H9 (cell line): ENCODE results near the gene NRG3. TPM values are rescaled to one million over a fixed set of nuclear protein-coding genes. Genes with fewer than 3 reads are reported as not detected.

ENCODE experiments used
- DNase-seq: peaks from one replicate; pipeline ENCODE4 v3.0.0-alpha.2; 2017
- H2AFZ ChIP-seq: one replicate; pipeline ENCODE4 v1.6.1; 2013; ENCODE audit warnings: mild to moderate bottlenecking, low read length, control low read depth, moderate library complexity
- H2AK5ac ChIP-seq: 2 replicates; pipeline ENCODE4 v1.6.1; 2013; ENCODE audit warnings: low read length, control low read depth, mixed read lengths; ENCODE audit not compliant: insufficient read length
- H2BK120ac ChIP-seq: one replicate; pipeline ENCODE4 v1.6.1; 2013; ENCODE audit warnings: low read depth, mild to moderate bottlenecking, low read length, control low read depth, inconsistent platforms; ENCODE audit not compliant: poor library complexity, severe bottlenecking
- H2BK12ac ChIP-seq: 2 replicates; pipeline ENCODE4 v1.6.1; 2013; ENCODE audit warnings: low read length, control low read depth, mixed read lengths, low read depth; ENCODE audit not compliant: insufficient read length
- H2BK15ac ChIP-seq: 2 replicates; pipeline ENCODE4 v1.6.1; 2013; ENCODE audit warnings: low read depth, low read length, control low read depth
- H2BK20ac ChIP-seq: one replicate; pipeline ENCODE4 v1.6.1; 2013; ENCODE audit warnings: low read depth, mild to moderate bottlenecking, low read length, control low read depth, inconsistent platforms; ENCODE audit not compliant: poor library complexity, severe bottlenecking
- H2BK5ac ChIP-seq: 2 replicates; pipeline ENCODE4 v1.6.1; 2013; ENCODE audit warnings: low read length, control low read depth, mixed read lengths; ENCODE audit not compliant: insufficient read length
- H3K14ac ChIP-seq: 2 replicates; pipeline ENCODE4 v1.6.1; 2013; ENCODE audit warnings: low read length, control low read depth; ENCODE audit not compliant: insufficient read depth
- H3K18ac ChIP-seq: 2 replicates; pipeline ENCODE4 v1.6.1; 2013; ENCODE audit warnings: low read depth, mild to moderate bottlenecking, mixed read lengths, low read length, control low read depth; ENCODE audit not compliant: insufficient read length
- H3K23ac ChIP-seq: 2 replicates; pipeline ENCODE4 v1.6.1; 2013; ENCODE audit warnings: low read length, control low read depth, mixed read lengths, low read depth; ENCODE audit not compliant: insufficient read length
- H3K23me2 ChIP-seq: 2 replicates; pipeline ENCODE4 v1.6.1; 2013; ENCODE audit warnings: low read depth, mild to moderate bottlenecking, mixed read lengths, low read length, control low read depth; ENCODE audit not compliant: insufficient read length, poor library complexity, severe bottlenecking
- H3K27ac ChIP-seq: 2 replicates; pipeline ENCODE4 v1.5.1; 2013; ENCODE audit warnings: low read length, control low read depth, mixed read lengths, low read depth; ENCODE audit not compliant: insufficient read length
- H3K27me3 ChIP-seq: 2 replicates; pipeline ENCODE4 v1.6.1; 2013; ENCODE audit warnings: low read length, control low read depth, inconsistent platforms; ENCODE audit not compliant: insufficient read depth
- H3K4ac ChIP-seq: 2 replicates; pipeline ENCODE4 v1.6.1; 2013; ENCODE audit warnings: low read depth, mild to moderate bottlenecking, control low read depth, inconsistent platforms, low read length, moderate library complexity
- H3K4me1 ChIP-seq: 2 replicates; pipeline ENCODE4 v1.6.1; 2013; ENCODE audit warnings: low read length, control low read depth, inconsistent platforms; ENCODE audit not compliant: insufficient read depth
- H3K4me2 ChIP-seq: 2 replicates; pipeline ENCODE4 v1.6.1; 2013; ENCODE audit warnings: low read length, control low read depth, mixed read lengths; ENCODE audit not compliant: insufficient read length, insufficient read depth
- H3K56ac ChIP-seq: 2 replicates; pipeline ENCODE4 v1.6.1; 2013; ENCODE audit warnings: low read depth, mild to moderate bottlenecking, mixed read lengths, low read length, control low read depth; ENCODE audit not compliant: insufficient read length
- H3K79me1 ChIP-seq: 2 replicates; pipeline ENCODE4 v1.6.1; 2013; ENCODE audit warnings: low read depth, mild to moderate bottlenecking, moderate library complexity, low read length, control low read depth, inconsistent platforms; ENCODE audit not compliant: insufficient read depth, poor library complexity, severe bottlenecking
- H3K79me2 ChIP-seq: 2 replicates; pipeline ENCODE4 v1.6.1; 2013; ENCODE audit warnings: low read length, control low read depth, inconsistent platforms; ENCODE audit not compliant: insufficient read depth
- H3K9ac ChIP-seq: 2 replicates; pipeline ENCODE4 v1.6.1; 2013; ENCODE audit warnings: low read length, control low read depth, mixed read lengths; ENCODE audit not compliant: insufficient read length; ENCODE audit errors: extremely low read depth
- H3K9me3 ChIP-seq: one replicate; pipeline ENCODE4 v1.6.1; 2013; ENCODE audit warnings: low read depth, low read length, inconsistent platforms; ENCODE audit not compliant: control insufficient read depth
- H3T11ph ChIP-seq: one replicate; pipeline ENCODE4 v1.6.1; 2013; ENCODE audit warnings: mild to moderate bottlenecking, low read length, control low read depth, inconsistent platforms
- H4K20me1 ChIP-seq: one replicate; pipeline ENCODE4 v1.6.1; 2013; ENCODE audit not compliant: control insufficient read depth, insufficient read length, insufficient read depth
- H4K5ac ChIP-seq: 2 replicates; pipeline ENCODE4 v1.6.1; 2013; ENCODE audit warnings: low read depth, mild to moderate bottlenecking, mixed read lengths, low read length, control low read depth; ENCODE audit not compliant: insufficient read length
- H4K8ac ChIP-seq: replicated peaks from 2 replicates; pipeline ENCODE4 v1.6.1; 2013; ENCODE audit warnings: low read length, control low read depth, mixed read lengths, low read depth; ENCODE audit not compliant: insufficient read length
- H4K91ac ChIP-seq: 2 replicates; pipeline ENCODE4 v1.6.1; 2013; ENCODE audit warnings: low read depth, mild to moderate bottlenecking, moderate library complexity, mixed read lengths, low read length, control low read depth; ENCODE audit not compliant: insufficient read length
- H3K27ac Mint-ChIP-seq, 3 experiments: 2 replicates in 2 of 3; 3 replicates in 1 of 3; pipeline ENCODE4 v1.8.0; 2020 to 2021; ENCODE audit warnings: mixed read lengths in 3 of 3, mild to moderate bottlenecking in 1 of 3, moderate library complexity in 1 of 3
- H3K27me3 Mint-ChIP-seq: 2 replicates; pipeline ENCODE4 v1.8.0; 2021; ENCODE audit warnings: low read depth, mild to moderate bottlenecking, moderate library complexity, mixed read lengths
- H3K36me3 Mint-ChIP-seq, 3 experiments: 2 replicates in 2 of 3; 3 replicates in 1 of 3; pipeline ENCODE4 v1.8.0; 2020 to 2021; ENCODE audit warnings: low read depth in 3 of 3, mixed read lengths in 3 of 3; ENCODE audit not compliant: insufficient read depth in 1 of 3
- H3K4me1 Mint-ChIP-seq, 2 experiments: 2 replicates each; pipeline ENCODE4 v1.8.0; 2020; ENCODE audit warnings: mixed read lengths in 2 of 2
- H3K4me3 Mint-ChIP-seq, 2 experiments: 2 replicates in 1 of 2; 3 replicates in 1 of 2; pipeline ENCODE4 v1.8.0; 2020 to 2021; ENCODE audit warnings: mild to moderate bottlenecking in 2 of 2, mixed read lengths in 2 of 2, moderate library complexity in 1 of 2
- H3K9me3 Mint-ChIP-seq, 2 experiments: 2 replicates in 1 of 2; 3 replicates in 1 of 2; pipeline ENCODE4 v1.8.0; 2020; ENCODE audit warnings: mild to moderate bottlenecking in 2 of 2, mixed read lengths in 2 of 2, moderate library complexity in 1 of 2
- WGBS: extraction: QIAGEN DNeasy Blood & Tissue Kit; methylation state at CpG from one replicate; pipeline ENCODE4 v1.1.7; 2013; ENCODE audit warnings: missing lambda C conversion rate, low lambda C conversion rate, mixed read lengths; ENCODE audit not compliant: insufficient read length; ENCODE audit errors: extremely low coverage; 5-methylcytosine and 5-hydroxymethylcytosine counted together
- total RNA-seq: library from RNA; stranded (reverse); gene quantifications from 2 replicates; pipeline ENCODE4 v1.2.1, GENCODE V29; 2021
- TF ChIP-seq, protein P1 (sequence below): fragments of 200-600 bp; sonication (generic); conservative IDR thresholded peaks from 3 replicates; pipeline ENCODE4 v1.8.0; 2021; ENCODE audit warnings: antibody characterized with exemption, mild to moderate bottlenecking

The NRG3 gene
- total RNA-seq, 1 experiment from 2014 or later = 1.6 TPM

GRCh38 chr10:82889728-82890127, 1014.7 kb downstream of the NRG3 start:
- Histone ChIP-seq H4K20me1 (no peaks in the 10 kb centered on the region), H3K9ac (no peak overlapping the region), H3K23ac (no peak overlapping the region), H3K79me1 (no peaks in the 10 kb centered on the region), H3K9me3 (no peaks in the 10 kb centered on the region), H2BK12ac (no peak overlapping the region), H2BK120ac (no peak overlapping the region), H3K4ac (no peak overlapping the region), H3K18ac (no peak overlapping the region), H4K5ac (no peak overlapping the region), H3K79me2 (no peaks in the 10 kb centered on the region), H2BK20ac (no peak overlapping the region), H4K91ac (no peak overlapping the region), H3K27me3 (no peaks in the 10 kb centered on the region), H2BK5ac (no peak overlapping the region), H3T11ph (no peak overlapping the region), H3K23me2 (no peaks in the 10 kb centered on the region), H3K4me2 (peak overlapping the region; percentile 49), H2AFZ (peak overlapping the region; percentile 57), H3K4me1 (no peaks in the 10 kb centered on the region), H3K14ac (no peak overlapping the region), H2BK15ac (no peak overlapping the region), H2AK5ac (no peak overlapping the region), H3K56ac (no peak overlapping the region), H4K8ac (no peak overlapping the region), H3K27ac (no peak overlapping the region)
- WGBS = no CpG with 5 or more reads among the region's 2 CpGs
- DNase-seq = no peak
- Mint-ChIP-seq H3K36me3 (no peaks in the 10 kb centered on the region; a peak in 1 of 7 replicates), H3K4me1 (peaks cover 15 to 17% of the 10 kb centered on the region in 2 experiments), H3K27me3 (no peaks in the 10 kb centered on the region), H3K4me3 (no peak overlapping the region), H3K27ac (no peak overlapping the region), H3K9me3 (peaks cover 0 to under 1% of the 10 kb centered on the region in 2 experiments; a peak in 1 of 5 replicates)
- TF ChIP-seq, protein P1, sequence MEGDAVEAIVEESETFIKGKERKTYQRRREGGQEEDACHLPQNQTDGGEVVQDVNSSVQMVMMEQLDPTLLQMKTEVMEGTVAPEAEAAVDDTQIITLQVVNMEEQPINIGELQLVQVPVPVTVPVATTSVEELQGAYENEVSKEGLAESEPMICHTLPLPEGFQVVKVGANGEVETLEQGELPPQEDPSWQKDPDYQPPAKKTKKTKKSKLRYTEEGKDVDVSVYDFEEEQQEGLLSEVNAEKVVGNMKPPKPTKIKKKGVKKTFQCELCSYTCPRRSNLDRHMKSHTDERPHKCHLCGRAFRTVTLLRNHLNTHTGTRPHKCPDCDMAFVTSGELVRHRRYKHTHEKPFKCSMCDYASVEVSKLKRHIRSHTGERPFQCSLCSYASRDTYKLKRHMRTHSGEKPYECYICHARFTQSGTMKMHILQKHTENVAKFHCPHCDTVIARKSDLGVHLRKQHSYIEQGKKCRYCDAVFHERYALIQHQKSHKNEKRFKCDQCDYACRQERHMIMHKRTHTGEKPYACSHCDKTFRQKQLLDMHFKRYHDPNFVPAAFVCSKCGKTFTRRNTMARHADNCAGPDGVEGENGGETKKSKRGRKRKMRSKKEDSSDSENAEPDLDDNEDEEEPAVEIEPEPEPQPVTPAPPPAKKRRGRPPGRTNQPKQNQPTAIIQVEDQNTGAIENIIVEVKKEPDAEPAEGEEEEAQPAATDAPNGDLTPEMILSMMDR = no peak
